HCT116 (cell line): ENCODE measurements around the gene MAP3K10. TPM values are rescaled to one million over a fixed set of nuclear protein-coding genes. Genes with fewer than 3 reads are reported as not detected.

ENCODE experiments used
- ATAC-seq: fragments of 200-7000 bp; cut with Tn5 transposase; 2 replicates; pipeline ENCODE4 v1.9.1; 2020; ENCODE audit warnings: mild to moderate bottlenecking, moderate library complexity
- BruUV-seq: library from RNA; stranded (reverse); fragments of 400-500 nt; replicated peaks from 2 replicates; lab custom pipeline; 2021; lab: Mats Ljungman, UMichigan
- CTCF ChIA-PET: fragments of 300-600 bp; sonication (Branson Sonifier 250); formaldehyde crosslinking; loops from one replicate; lab custom pipeline; 2021; ENCODE audit warnings: antibody characterized with exemption; lab: Charles Lee
- POLR2A ChIA-PET: fragments of 300-600, 350-600 bp; sonication (Branson Sonifier 250); formaldehyde crosslinking; loops from one replicate; lab custom pipeline; 2021; ENCODE audit warnings: antibody characterized with exemption; lab: Charles Lee
- RAD21 ChIA-PET, 2 experiments: fragments of 300-600 bp; sonication (Branson Sonifier 250); formaldehyde crosslinking; loops; one replicate each; lab custom pipeline; 2023; ENCODE audit warnings: low total read pairs in 2 of 2; ENCODE audit not compliant: uncharacterized antibody in 2 of 2, unreplicated experiment in 2 of 2, low non-redundant PET in 1 of 2; lab: Charles Lee
- DNase-seq: peaks from one replicate; pipeline ENCODE4 v3.0.0-alpha.2; 2010; ENCODE audit warnings: low read depth, low spot score
- H2AFZ ChIP-seq: fragments of 200-600 bp; shearing (Covaris generic), sonication (generic); 2 replicates; pipeline ENCODE4 v1.6.1; 2017; ENCODE audit warnings: low read depth, mixed run types, mixed read lengths, antibody characterized with exemption, low read length; ENCODE audit not compliant: poor library complexity, severe bottlenecking
- H3K27ac ChIP-seq: 2 replicates; pipeline ENCODE4 v1.5.1; 2012; ENCODE audit warnings: low read depth, low read length
- H3K27me3 ChIP-seq: fragments of 200-600 bp; sonication (generic); 2 replicates; pipeline ENCODE4 v1.6.1; 2016; ENCODE audit warnings: mixed run types, low read length, mixed read lengths; ENCODE audit not compliant: insufficient read depth
- H3K36me3 ChIP-seq, 2 experiments: fragments of 200-500 bp in 1 of 2; fragments of 200-600 bp in 1 of 2; sonication (Bioruptor generic) in 1 of 2; sonication (generic) in 1 of 2; 2 replicates each; pipeline versions ENCODE4 v1.5.1 to v1.6.1; 2014 to 2016; ENCODE audit warnings: low read length in 2 of 2, inconsistent platforms in 1 of 2, mixed read lengths in 1 of 2, mixed run types in 1 of 2; ENCODE audit not compliant: insufficient read depth in 2 of 2, control insufficient read depth in 1 of 2
- H3K4me1 ChIP-seq, 2 experiments: fragments of 200-600 bp in 1 of 2; sonication (generic) in 1 of 2; 2 replicates each; pipeline versions ENCODE4 v1.5.1 to v1.6.1; 2012 to 2017; ENCODE audit warnings: low read length in 2 of 2, inconsistent platforms in 1 of 2, mild to moderate bottlenecking in 1 of 2, mixed read lengths in 1 of 2, mixed run types in 1 of 2, moderate library complexity in 1 of 2; ENCODE audit not compliant: insufficient read depth in 2 of 2, control insufficient read depth in 1 of 2
- H3K4me2 ChIP-seq: fragments of 200-600 bp; sonication (generic); 2 replicates; pipeline ENCODE4 v1.6.1; 2017; ENCODE audit warnings: mixed run types, low read length, mixed read lengths
- H3K4me3 ChIP-seq, 2 experiments: fragments of 200-600 bp in 1 of 2; sonication (generic) in 1 of 2; replicated peaks in 1 of 2; 2 replicates each; pipeline ENCODE4 v1.5.1; 2011 to 2016; ENCODE audit warnings: low read length in 2 of 2, control low read depth in 1 of 2, low read depth in 1 of 2, mild to moderate bottlenecking in 1 of 2, mixed read lengths in 1 of 2, mixed run types in 1 of 2
- H3K79me2 ChIP-seq: fragments of 200-600 bp; sonication (generic); 2 replicates; pipeline ENCODE4 v1.6.1; 2017; ENCODE audit warnings: mild to moderate bottlenecking, mixed run types, low read length, moderate library complexity, mixed read lengths; ENCODE audit not compliant: insufficient read depth
- H3K9ac ChIP-seq: fragments of 200-600 bp; sonication (generic); 2 replicates; pipeline ENCODE4 v1.6.1; 2016; ENCODE audit warnings: low read length, mixed read lengths
- H3K9me2 ChIP-seq: fragments of 200-600 bp; sonication (generic), shearing (Covaris generic); 2 replicates; pipeline ENCODE4 v1.6.1; 2017; ENCODE audit warnings: mixed run types, mild to moderate bottlenecking, moderate library complexity; ENCODE audit not compliant: insufficient read depth
- H3K9me3 ChIP-seq, 2 experiments: fragments of 200-500 bp in 1 of 2; fragments of 200-600 bp in 1 of 2; sonication (Bioruptor generic) in 1 of 2; sonication (generic) in 1 of 2; 2 replicates each; pipeline ENCODE4 v1.6.1; 2014 to 2017; ENCODE audit warnings: low read length in 2 of 2, mixed read lengths in 2 of 2, inconsistent platforms in 1 of 2, low read depth in 1 of 2, mild to moderate bottlenecking in 1 of 2, mixed run types in 1 of 2, moderate library complexity in 1 of 2; ENCODE audit not compliant: control insufficient read depth in 1 of 2, insufficient read depth in 1 of 2
- H4K20me1 ChIP-seq: fragments of 200-600 bp; sonication (generic), shearing (Covaris generic); 2 replicates; pipeline ENCODE4 v1.6.1; 2017; ENCODE audit warnings: mixed run types, mild to moderate bottlenecking, moderate library complexity; ENCODE audit not compliant: insufficient read depth
- ATF3 ChIP-seq: IDR thresholded peaks from 2 replicates; pipeline ENCODE4 v1.6.1; 2012
- CEBPB ChIP-seq: IDR thresholded peaks from 2 replicates; pipeline ENCODE4 v1.6.1; 2012; ENCODE audit warnings: low read depth
- CTCF ChIP-seq, 3 experiments: fragments of 200-600 bp in 1 of 3; sonication (generic) in 1 of 3; IDR thresholded peaks in 2 of 3; conservative IDR thresholded peaks in 1 of 3; 2 replicates each; pipeline ENCODE4 v1.5.1; 2012 to 2017; ENCODE audit warnings: low read depth in 2 of 3, low read length in 2 of 3, antibody characterized with exemption in 1 of 3, borderline replicate concordance in 1 of 3, control low read depth in 1 of 3, mild to moderate bottlenecking in 1 of 3, mixed read lengths in 1 of 3, mixed run types in 1 of 3, moderate library complexity in 1 of 3; ENCODE audit not compliant: insufficient read depth in 1 of 3
- EZH2phosphoT487 ChIP-seq: fragments of 200-600 bp; IDR thresholded peaks from 2 replicates; pipeline ENCODE4 v1.6.1; 2018; ENCODE audit warnings: antibody characterized with exemption, borderline replicate concordance
- JUND ChIP-seq: IDR thresholded peaks from 2 replicates; pipeline ENCODE4 v1.6.1; 2012
- POLR2A ChIP-seq: IDR thresholded peaks from 2 replicates; pipeline ENCODE4 v1.7.0; 2011; ENCODE audit warnings: borderline replicate concordance; ENCODE audit not compliant: insufficient read depth, insufficient read length; ENCODE audit errors: extremely low read depth
- RAD21 ChIP-seq: IDR thresholded peaks from 2 replicates; pipeline ENCODE4 v1.6.1; 2012; ENCODE audit warnings: low read depth, mild to moderate bottlenecking
- SRF ChIP-seq: IDR thresholded peaks from 2 replicates; pipeline ENCODE4 v1.6.1; 2012; ENCODE audit warnings: low read depth
- YY1 ChIP-seq: IDR thresholded peaks from 2 replicates; pipeline ENCODE4 v1.6.1; 2011; ENCODE audit warnings: low read length, low read depth, moderate library complexity, mild to moderate bottlenecking; ENCODE audit not compliant: insufficient replicate concordance; ENCODE audit errors: extremely low read depth
- ZNF274 ChIP-seq: fragments of 200-500 bp; sonication (Bioruptor generic); IDR thresholded peaks from 2 replicates; pipeline ENCODE4 v1.6.1; 2014; ENCODE audit warnings: mild to moderate bottlenecking, low read depth, low read length, inconsistent platforms
- intact Hi-C: fragments of 100-400 bp; cut with micrococcal nuclease; formaldehyde crosslinking; loops from 2 replicates; pipeline ENCODE4 v1.10.0; 2022
- total RNA-seq: library from RNA; stranded (reverse); gene quantifications from one replicate; pipeline ENCODE4 v1.2.1, GENCODE V29; 2021; ENCODE audit not compliant: unreplicated experiment

MAP3K10 gene
- total RNA-seq, 1 experiment from 2014 or later: 17.3 TPM

GRCh38 chr19:40210889-40211288 lies 19.7 kb downstream of the MAP3K10 start:
- BruUV-seq: no TSS peak
- Histone ChIP-seq H3K4me3 (no peak overlapping the region), H4K20me1 (no peaks in the 10 kb centered on the region), H3K36me3 (no peaks in the 10 kb centered on the region; a peak in 1 of 4 replicates), H3K9ac (no peak overlapping the region), H3K4me1 (peaks cover under 1 to 1% of the 10 kb centered on the region in 2 experiments; a peak in 3 of 4 replicates), H2AFZ (no peak overlapping the region), H3K27ac (no peak overlapping the region), H3K79me2 (no peaks in the 10 kb centered on the region), H3K4me2 (no peak overlapping the region), H3K27me3 (no peaks in the 10 kb centered on the region), H3K9me2 (no peaks in the 10 kb centered on the region), H3K9me3 (no peaks in the 10 kb centered on the region)
- ATAC-seq (no peak), DNase-seq (no peak)
- ChIA-PET POLR2A (no interaction called here), RAD21 (interaction anchor here in 1 of 2 experiments (0.6 kb wide), 1 partner anchor 20 kb away, joined by 3 read pairs; no protein-coding TSS in a partner anchor), CTCF (no interaction called here)
- TF ChIP-seq ATF3: no peak
- intact Hi-C loops: no loop called here

DNA sequence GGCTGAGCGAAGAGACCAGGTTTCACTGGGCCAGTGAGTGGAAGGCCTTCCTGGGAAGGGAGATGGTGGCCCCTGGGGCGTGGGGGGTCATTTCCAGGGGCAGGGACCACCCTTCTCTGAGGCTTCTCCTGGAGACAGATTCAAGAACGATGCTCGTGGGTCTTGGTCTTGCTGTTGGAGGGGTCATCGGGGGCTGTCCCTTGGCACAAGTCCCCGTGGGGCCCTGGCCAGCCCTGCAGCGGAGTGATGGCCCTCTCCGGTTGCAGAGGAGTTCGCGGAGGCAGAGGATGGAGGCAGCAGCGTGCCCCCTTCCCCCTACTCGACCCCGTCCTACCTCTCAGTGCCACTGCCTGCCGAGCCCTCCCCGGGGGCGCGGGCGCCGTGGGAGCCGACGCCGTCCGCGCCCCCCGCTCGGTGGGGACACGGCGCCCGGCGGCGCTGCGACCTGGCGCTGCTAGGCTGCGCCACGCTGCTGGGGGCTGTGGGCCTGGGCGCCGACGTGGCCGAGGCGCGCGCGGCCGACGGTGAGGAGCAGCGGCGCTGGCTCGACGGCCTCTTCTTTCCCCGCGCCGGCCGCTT lies 22.1 kb downstream of the MAP3K10 start:
- POLR2A ChIA-PET: no interaction called here
- no peak overlapping the region for H3K4me3 ChIP-seq
- H3K79me2 ChIP-seq: no peaks in the 10 kb centered on the region
- H3K4me1 ChIP-seq: peaks cover 12 to 20% of the 10 kb centered on the region in 2 experiments
- no peaks in the 10 kb centered on the region for H3K36me3 ChIP-seq
- no peaks in the 10 kb centered on the region for H4K20me1 ChIP-seq
- no peaks in the 10 kb centered on the region for H3K9me3 ChIP-seq
- no TSS peak for BruUV-seq
- H3K27ac ChIP-seq: no peak overlapping the region
- H3K9ac ChIP-seq: no peak overlapping the region
- H3K9me2 ChIP-seq: no peaks in the 10 kb centered on the region
- TF ChIP-seq SRF (no peak), ZNF274 (no peak), EZH2phosphoT487 (no peak), CEBPB (no peak), CTCF (IDR thresholded peaks at IDR 0.05 in 2 of 3, conservative IDR thresholded peaks at IDR 0.05 in 1 of 3; ENCODE audit: borderline replicate concordance in 1 of 3, insufficient read depth in 1 of 3, low read depth in 2 of 3, low read length in 2 of 3) (no peak), YY1 (no peak), JUND (no peak), POLR2A (no peak), RAD21 (no peak)
- TF ChIP-seq, all 23 proteins: peak for 0
- no peak for DNase-seq
- no peak for ATAC-seq
- Histone ChIP-seq H3K4me2 (no peak overlapping the region), H3K27me3 (no peaks in the 10 kb centered on the region), H2AFZ (no peak overlapping the region)
- intact Hi-C loops: no loop called here
- ChIA-PET CTCF (no interaction called here), RAD21 (no interaction called here)
